ENCODE data around the gene KRT86.
"Not testable (repeated sequence)": the region's sequence is repeated elsewhere in the genome, so short reads cannot be mapped to it uniquely, and the experiment has no call there.

KRT86 gene

GRCh38 chr12:52337054-52337453, 62.6 kb downstream of the KRT86 start:
- no peaks in the 10 kb centered on the region for H3K4me1 Mint-ChIP-seq
- H3K4me3 Mint-ChIP-seq: no peak overlapping the region
- H3K9me3 Mint-ChIP-seq: no peaks in the 10 kb centered on the region
- H3K27me3 Mint-ChIP-seq: peaks cover 4% of the 10 kb centered on the region
- H3K36me3 Mint-ChIP-seq: no peaks in the 10 kb centered on the region
- H3K27ac Mint-ChIP-seq: no peak overlapping the region

GRCh38 chr12:52338241-52338960, 64.0 kb downstream of the KRT86 start:
- Mint-ChIP-seq H3K36me3 (no peaks in the 10 kb centered on the region), H3K27me3 (peaks cover 4% of the 10 kb centered on the region), H3K27ac (peak overlapping the region; percentile 36), H3K4me3 (no peak overlapping the region), H3K4me1 (no peaks in the 10 kb centered on the region), H3K9me3 (no peaks in the 10 kb centered on the region)

- Mint-ChIP-seq H3K4me3 (no peak overlapping the region), H3K27ac (no peak overlapping the region), H3K9me3 (no peaks in the 10 kb centered on the region), H3K36me3 (no peaks in the 10 kb centered on the region), H3K27me3 (peaks cover 3% of the 10 kb centered on the region), H3K4me1 (no peaks in the 10 kb centered on the region)
Observed at GRCh38 chr12:52341066-52341580, 66.7 kb downstream of the KRT86 start.

- no peaks in the 10 kb centered on the region for H3K36me3 Mint-ChIP-seq
- H3K4me3 Mint-ChIP-seq: no peak overlapping the region
- no peak overlapping the region for H3K27ac Mint-ChIP-seq
- H3K9me3 Mint-ChIP-seq: no peaks in the 10 kb centered on the region
- peaks cover 3% of the 10 kb centered on the region for H3K27me3 Mint-ChIP-seq
- no peaks in the 10 kb centered on the region for H3K4me1 Mint-ChIP-seq
Observed at GRCh38 chr12:52342781-52343490, 68.5 kb downstream of the KRT86 start.

- no peaks in the 10 kb centered on the region for H3K9me3 Mint-ChIP-seq
- H3K27me3 Mint-ChIP-seq: peaks cover 3% of the 10 kb centered on the region
- H3K4me3 Mint-ChIP-seq: no peak overlapping the region
- no peak overlapping the region for H3K27ac Mint-ChIP-seq
- H3K36me3 Mint-ChIP-seq: no peaks in the 10 kb centered on the region
- no peaks in the 10 kb centered on the region for H3K4me1 Mint-ChIP-seq
Observed at GRCh38 chr12:52343550-52343949, 69.1 kb downstream of the KRT86 start.

- Mint-ChIP-seq H3K27me3 (peaks cover 1% of the 10 kb centered on the region), H3K9me3 (no peaks in the 10 kb centered on the region), H3K36me3 (no peaks in the 10 kb centered on the region), H3K27ac (no peak overlapping the region), H3K4me3 (no peak overlapping the region), H3K4me1 (no peaks in the 10 kb centered on the region)
Observed at GRCh38 chr12:52344111-52344510, 69.7 kb downstream of the KRT86 start.

- H3K27ac Mint-ChIP-seq, H3K36me3 Mint-ChIP-seq, H3K4me1 Mint-ChIP-seq, H3K4me3 Mint-ChIP-seq, H3K9me3 Mint-ChIP-seq, H3K27me3 Mint-ChIP-seq: not testable (repeated sequence)
Observed at GRCh38 chr12:52345041-52345440, 70.6 kb downstream of the KRT86 start.

GRCh38 chr12:52346593-52346992, 72.1 kb downstream of the KRT86 start:
- H3K27me3 Mint-ChIP-seq: peaks cover 1% of the 10 kb centered on the region
- no peaks in the 10 kb centered on the region for H3K9me3 Mint-ChIP-seq
- peaks cover 8% of the 10 kb centered on the region for H3K4me1 Mint-ChIP-seq
- H3K27ac Mint-ChIP-seq: no peak overlapping the region
- no peaks in the 10 kb centered on the region for H3K36me3 Mint-ChIP-seq
- H3K4me3 Mint-ChIP-seq: no peak overlapping the region

- Mint-ChIP-seq H3K4me3 (no peak overlapping the region), H3K36me3 (no peaks in the 10 kb centered on the region), H3K27me3 (peaks cover 1% of the 10 kb centered on the region), H3K27ac (no peak overlapping the region), H3K4me1 (peaks cover 12% of the 10 kb centered on the region), H3K9me3 (no peaks in the 10 kb centered on the region)
Observed at GRCh38 chr12:52347016-52347415, 72.6 kb downstream of the KRT86 start.

GRCh38 chr12:52347551-52348510, 73.4 kb downstream of the KRT86 start:
- no peaks in the 10 kb centered on the region for H3K9me3 Mint-ChIP-seq
- H3K4me1 Mint-ChIP-seq: peaks cover 20% of the 10 kb centered on the region
- no peak overlapping the region for H3K4me3 Mint-ChIP-seq
- H3K36me3 Mint-ChIP-seq: no peaks in the 10 kb centered on the region
- H3K27me3 Mint-ChIP-seq: peaks cover 1% of the 10 kb centered on the region
- H3K27ac Mint-ChIP-seq: peak overlapping the region; percentile 26

GRCh38 chr12:52349196-52349595, 74.8 kb downstream of the KRT86 start:
- Mint-ChIP-seq H3K27me3 (no peaks in the 10 kb centered on the region), H3K36me3 (no peaks in the 10 kb centered on the region), H3K4me3 (no peak overlapping the region), H3K9me3 (no peaks in the 10 kb centered on the region), H3K27ac (no peak overlapping the region), H3K4me1 (peaks cover 22% of the 10 kb centered on the region)

- H3K27me3 Mint-ChIP-seq: no peaks in the 10 kb centered on the region
- H3K27ac Mint-ChIP-seq: no peak overlapping the region
- H3K4me1 Mint-ChIP-seq: peaks cover 22% of the 10 kb centered on the region
- no peaks in the 10 kb centered on the region for H3K36me3 Mint-ChIP-seq
- no peak overlapping the region for H3K4me3 Mint-ChIP-seq
- H3K9me3 Mint-ChIP-seq: no peaks in the 10 kb centered on the region
Observed at GRCh38 chr12:52350021-52350620, 75.7 kb downstream of the KRT86 start.

- peak overlapping the region; percentile 15 for H3K27ac Mint-ChIP-seq
- no peak overlapping the region for H3K4me3 Mint-ChIP-seq
- H3K4me1 Mint-ChIP-seq: peaks cover 22% of the 10 kb centered on the region
- H3K36me3 Mint-ChIP-seq: no peaks in the 10 kb centered on the region
- H3K27me3 Mint-ChIP-seq: no peaks in the 10 kb centered on the region
- no peaks in the 10 kb centered on the region for H3K9me3 Mint-ChIP-seq
Observed at GRCh38 chr12:52350786-52351185, 76.3 kb downstream of the KRT86 start.

GRCh38 chr12:52351196-52352059, 77.0 kb downstream of the KRT86 start:
- Mint-ChIP-seq H3K27me3 (no peaks in the 10 kb centered on the region), H3K36me3 (no peaks in the 10 kb centered on the region), H3K9me3 (no peaks in the 10 kb centered on the region), H3K27ac (no peak overlapping the region), H3K4me3 (peak overlapping the region; percentile 51), H3K4me1 (peaks cover 22% of the 10 kb centered on the region)
